HS-27A (cell line): Measurements from ENCODE around the gene SMCR8.
"Not testable (repeated sequence)": the region's sequence is repeated elsewhere in the genome, so short reads cannot be mapped to it uniquely, and the experiment has no call there.

Experiments used
- DNase-seq: peaks from one replicate; pipeline ENCODE4 v3.0.0-alpha.2; 2012; ENCODE audit warnings: low read depth, missing footprints

The SMCR8 gene

GRCh38 chr17:18314731-18315561 lies at the start of gene SMCR8, which contains the start of gene TOP3A:
TSS of gene SMCR8 (plus strand) at chr17:18315293. CDS start at chr17:18315790, 497 bp downstream.
TSS of gene TOP3A (minus strand) at chr17:18314994. CDS start at chr17:18314778, 216 bp downstream.
- DNase-seq, result peak; percentile 95

- no peak for DNase-seq
Measured at GRCh38 chr17:18267366-18267765, 47.7 kb upstream of the SMCR8 start.

GRCh38 chr17:18267927-18268711 lies 47.0 kb upstream of the SMCR8 start:
- DNase-seq, result no peak

GRCh38 chr17:18270046-18270931 lies 44.8 kb upstream of the SMCR8 start:
- DNase-seq, result no peak

- no peak for DNase-seq
Measured at GRCh38 chr17:18277076-18277475, 38.0 kb upstream of the SMCR8 start.

- DNase-seq, result no peak
Measured at GRCh38 chr17:18278867-18279266, 36.2 kb upstream of the SMCR8 start.

- no peak for DNase-seq
Measured at GRCh38 chr17:18280249-18280648, 34.8 kb upstream of the SMCR8 start.

- no peak for DNase-seq
Measured at GRCh38 chr17:18280766-18281371, 34.2 kb upstream of the SMCR8 start.

- no peak for DNase-seq
Measured at GRCh38 chr17:18281788-18282187, 33.3 kb upstream of the SMCR8 start.

- no peak for DNase-seq
Measured at GRCh38 chr17:18285296-18285695, 29.8 kb upstream of the SMCR8 start.

GRCh38 chr17:18291718-18292540 lies 23.2 kb upstream of the SMCR8 start:
- DNase-seq, result no peak

- DNase-seq, result not testable (repeated sequence)
Measured at GRCh38 chr17:18298061-18298460, 17.0 kb upstream of the SMCR8 start.

- no peak for DNase-seq
Measured at GRCh38 chr17:18300725-18301480, 14.2 kb upstream of the SMCR8 start.

GRCh38 chr17:18303206-18303605 lies 11.9 kb upstream of the SMCR8 start:
- DNase-seq, result not testable (repeated sequence)

GRCh38 chr17:18309202-18309601 lies 5.9 kb upstream of the SMCR8 start:
- DNase-seq, result no peak

GRCh38 chr17:18314059-18314730 lies 898 bp upstream of the SMCR8 start:
- no peak for DNase-seq

- DNase-seq, result no peak
Measured at GRCh38 chr17:18315562-18315922, 449 bp downstream of the SMCR8 start.

- DNase-seq, result no peak
Measured at GRCh38 chr17:18315961-18316360, 868 bp downstream of the SMCR8 start.

- no peak for DNase-seq
Measured at GRCh38 chr17:18318117-18318516, 3.0 kb downstream of the SMCR8 start.
